Inflammatory macrophage (primary cell): ENCODE results near the gene CHN1.

Experiments used
- DNase-seq, 2 donors: peaks; one replicate each; pipeline ENCODE4 v3.0.0-alpha.2; 2020 to 2022

The CHN1 gene

GRCh38 chr2:174815526-174815925 lies 189.7 kb downstream of the CHN1 start:
- DNase-seq = no peak

- DNase-seq = no peak
Observed at GRCh38 chr2:174812037-174812436, 193.1 kb downstream of the CHN1 start.

- DNase-seq = no peak
Observed at GRCh38 chr2:174807931-174808330, 197.2 kb downstream of the CHN1 start.

GRCh38 chr2:174805803-174806202 lies 199.4 kb downstream of the CHN1 start:
- DNase-seq = no peak

GRCh38 chr2:174802459-174802858 lies 202.7 kb downstream of the CHN1 start:
- no peak for DNase-seq

- DNase-seq = no peak
Observed at GRCh38 chr2:174800436-174801205, 204.6 kb downstream of the CHN1 start.

GRCh38 chr2:174798801-174799200 lies 206.4 kb downstream of the CHN1 start:
- no peak for DNase-seq

- peak; percentile 42 to 72 for DNase-seq
Observed at GRCh38 chr2:174797781-174798276, 207.4 kb downstream of the CHN1 start.

- no peak for DNase-seq
Observed at GRCh38 chr2:174796319-174796771, 208.8 kb downstream of the CHN1 start.

GRCh38 chr2:174794851-174795374 lies 210.3 kb downstream of the CHN1 start:
- no peak for DNase-seq

- no peak for DNase-seq
Observed at GRCh38 chr2:174792309-174793025, 212.7 kb downstream of the CHN1 start.

- DNase-seq = no peak
Observed at GRCh38 chr2:174791746-174792280, 213.4 kb downstream of the CHN1 start.

- DNase-seq = no peak
Observed at GRCh38 chr2:174791020-174791419, 214.2 kb downstream of the CHN1 start.

GRCh38 chr2:174789001-174789400 lies 216.2 kb downstream of the CHN1 start:
- DNase-seq = no peak

GRCh38 chr2:174788291-174788929 lies 216.8 kb downstream of the CHN1 start:
- no peak for DNase-seq

- DNase-seq = no peak
Observed at GRCh38 chr2:174787487-174788205, 217.5 kb downstream of the CHN1 start.

- DNase-seq = no peak
Observed at GRCh38 chr2:174786066-174786725, 219.0 kb downstream of the CHN1 start.

- DNase-seq = no peak
Observed at GRCh38 chr2:174785481-174785880, 219.7 kb downstream of the CHN1 start.

- DNase-seq = no peak
Observed at GRCh38 chr2:174784909-174785308, 220.3 kb downstream of the CHN1 start.

- DNase-seq = no peak
Observed at GRCh38 chr2:174784316-174784715, 220.9 kb downstream of the CHN1 start.

- DNase-seq = no peak
Observed at GRCh38 chr2:174781996-174782395, 223.2 kb downstream of the CHN1 start.

GRCh38 chr2:174781298-174781697 lies 223.9 kb downstream of the CHN1 start:
- DNase-seq = no peak
